ENCODE results near the gene RPL10. TPM values are rescaled to one million over a fixed set of nuclear protein-coding genes. Genes with fewer than 3 reads are reported as not detected.
A peak's percentile ranks its signal among the peaks of the same experiment; 100 is the strongest.

RPL10 gene
- total and polyA plus RNA-seq, 9 of the 15 experiments (the other 6 are each of a cell fraction or from before 2014, with no cell fraction given): 3,774 to 7,600 (median 5,014) TPM

DNA sequence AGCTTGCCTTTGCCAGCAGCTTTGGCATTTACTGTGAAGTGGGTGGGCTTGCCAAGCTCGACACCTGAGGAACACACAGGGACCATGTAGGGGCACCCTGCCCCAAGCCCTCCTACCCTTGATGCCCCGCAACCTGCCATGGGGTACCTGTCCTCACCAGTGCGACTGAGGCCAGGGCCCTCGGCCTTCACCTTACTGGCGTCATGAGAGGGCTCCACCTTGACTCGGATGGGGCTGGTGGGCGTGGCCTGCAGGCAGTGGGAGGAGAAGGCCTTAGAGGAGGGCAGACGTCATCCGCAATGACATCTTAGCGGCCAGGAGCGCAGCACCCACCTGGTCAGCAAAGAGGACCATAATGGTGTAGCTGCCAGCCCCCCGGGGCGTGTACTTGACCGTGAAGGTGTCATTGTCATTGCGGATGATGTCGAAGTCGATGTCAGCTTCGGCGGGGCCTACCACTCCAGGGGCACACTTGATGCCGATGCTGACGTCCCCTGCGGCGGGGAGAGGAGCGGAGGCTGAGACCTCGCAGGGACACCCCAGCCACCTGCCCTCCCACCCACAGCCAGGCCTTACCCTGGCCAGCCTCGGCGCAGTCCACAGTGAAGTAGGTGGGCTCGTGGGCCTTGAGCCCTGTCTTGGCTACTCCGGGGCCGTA lies 36.0 kb upstream of the RPL10 start:
- ATAC-seq (no peak), DNase-seq (ENCODE audit: extremely low read depth in 1 of 4, low spot score in 3 of 4) (no peak), FAIRE-seq (no peak)
- Histone ChIP-seq H3K9ac (ENCODE audit: insufficient read depth in 1 of 2, low read depth in 2 of 2, low read length in 2 of 2) (0 out of 4 replicates have a peak overlapping the region, but pooled peaks of 1 of the 2 experiments have one; percentile 14), H3K27ac (ENCODE audit: extremely low read depth, low read depth, low read length) (no peak overlapping the region), H3K9me3 (replicated peaks; ENCODE audit: control insufficient read depth, insufficient read depth, low read depth, low read length) (no peaks in the 10 kb centered on the region), H3K4me2 (ENCODE audit: insufficient read depth, low read length) (no peak overlapping the region), H3K27me3 (ENCODE audit: control insufficient read depth in 2 of 2, insufficient read depth in 2 of 2, low read length in 2 of 2) (no peaks in the 10 kb centered on the region), H3K4me3 (no peak overlapping the region), H3K9me1 (ENCODE audit: control insufficient read depth, insufficient read depth, low read length) (no peaks in the 10 kb centered on the region), H4K20me1 (replicated peaks; ENCODE audit: control insufficient read depth, insufficient read depth, low read length) (no peaks in the 10 kb centered on the region; the same call in 1 of the 2 replicates), H3K4me1 (replicated peaks in 1 of 2; ENCODE audit: control insufficient read depth in 2 of 2, insufficient read depth in 2 of 2, low read length in 2 of 2) (peaks cover 0 to 32% of the 10 kb centered on the region in 2 experiments; a peak in 2 of 5 replicates), H3K36me3 (ENCODE audit: control insufficient read depth, insufficient read depth, low read length) (peaks cover 94% of the 10 kb centered on the region; the same call in 2 of the 3 replicates), H3K79me2 (ENCODE audit: control insufficient read depth, insufficient read depth, low read length) (peaks cover 22% of the 10 kb centered on the region), H2AFZ (ENCODE audit: low read depth, low read length) (no peak overlapping the region)
- intact Hi-C loops (cut with micrococcal nuclease) (no loop called here), in situ Hi-C loops (cut with MboI) (no loop called here)
- 90% methylated on average over 20 of the region's 30 CpGs for WGBS (ENCODE audit: insufficient coverage, low coverage, missing lambda C conversion rate)
- ChIA-PET CTCF (ENCODE audit: low intra/inter-chr PET ratio) (no interaction called here), POLR2A (interaction anchor here (0.6 to 1.5 kb wide), 7 partner anchors 9 to 36 kb away, joined by 3 to 4 read pairs (median 3); partner anchors contain the start of gene RPL10)
- BruUV-seq (replicated peaks): no TSS peak
- TF ChIP-seq SIX5 (IDR thresholded peaks at IDR 0.05; ENCODE audit: borderline replicate concordance in 1 of 2, insufficient read depth in 1 of 2, low read depth in 1 of 2, low read length in 2 of 2) (no peak), RBFOX2 (IDR thresholded peaks at IDR 0.05; ENCODE audit: low read depth, low read length) (peak; percentile 66; the same call in 1 of the 2 replicates), POLR2A (conservative IDR thresholded peaks at IDR 0.05) (0 out of 2 replicates have a peak, but pooled peaks have one; percentile 9), POLR2G (IDR thresholded peaks at IDR 0.05; ENCODE audit: low read depth, low read length) (peak; percentile 69)

Measured in K562 (cell line).